Endothelial cell of umbilical vein (primary cell): ENCODE data around the gene SLC25A26. TPM values are rescaled to one million over a fixed set of nuclear protein-coding genes. Genes with fewer than 3 reads are reported as not detected.

Source experiments
- BruUV-seq: library from RNA; stranded (reverse); fragments of 400-500 nt; replicated peaks from 2 replicates; lab custom pipeline; 2021; lab: Mats Ljungman, UMichigan
- CTCF ChIA-PET: fragments of 300-600, 350-600 bp; sonication (Branson Sonifier 250); formaldehyde crosslinking; loops from one replicate; lab custom pipeline; 2021; ENCODE audit warnings: antibody characterized with exemption, inconsistent platforms; lab: Charles Lee
- POLR2A ChIA-PET: fragments of 300-600, 350-600 bp; sonication (Branson Sonifier 250); formaldehyde crosslinking; loops from one replicate; lab custom pipeline; 2021; ENCODE audit warnings: antibody characterized with exemption, inconsistent platforms; lab: Charles Lee
- DNase-seq: peaks from one replicate; pipeline ENCODE4 v3.0.0-alpha.2; 2011; ENCODE audit warnings: low read depth, low spot score
- FAIRE-seq: peaks from 2 replicates; lab custom pipeline; 2011; peaks lifted over from hg19 to GRCh38; lab: Jason Lieb, UNC
- H2AFZ ChIP-seq: 2 replicates; pipeline ENCODE4 v1.6.0; 2012; ENCODE audit warnings: low read depth, low read length, control low read depth, inconsistent platforms
- H3K27ac ChIP-seq: 2 replicates; pipeline ENCODE4 v1.5.1; 2011; ENCODE audit warnings: low read depth, mild to moderate bottlenecking, control low read depth, low read length, moderate library complexity; ENCODE audit not compliant: insufficient read depth
- H3K27me3 ChIP-seq, 2 experiments: 2 replicates each; pipeline versions ENCODE4 v1.6.0 to v1.6.1; 2011; ENCODE audit warnings: low read length in 2 of 2, mixed read lengths in 1 of 2; ENCODE audit not compliant: control insufficient read depth in 2 of 2, insufficient read depth in 2 of 2
- H3K36me3 ChIP-seq, 2 experiments: 2 replicates in 1 of 2; 3 replicates in 1 of 2; pipeline ENCODE4 v1.5.1; 2011; ENCODE audit warnings: low read length in 2 of 2, mild to moderate bottlenecking in 1 of 2, moderate library complexity in 1 of 2; ENCODE audit not compliant: control insufficient read depth in 2 of 2, insufficient read depth in 2 of 2; ENCODE audit errors: extremely low read depth in 1 of 2
- H3K4me1 ChIP-seq: 3 replicates; pipeline ENCODE4 v1.5.1; 2011; ENCODE audit warnings: mild to moderate bottlenecking, low read length; ENCODE audit not compliant: control insufficient read depth, insufficient read depth; ENCODE audit errors: extremely low read depth
- H3K4me2 ChIP-seq: 2 replicates; pipeline ENCODE4 v1.6.1; 2011; ENCODE audit warnings: low read length, control low read depth, mixed read lengths; ENCODE audit not compliant: insufficient read depth
- H3K4me3 ChIP-seq, 3 experiments: fragments of 200-600 bp in 1 of 3; sonication (generic), shearing (Covaris generic) in 1 of 3; replicated peaks in 1 of 3; 2 replicates each; pipeline ENCODE4 v1.5.1; 2011 to 2016; ENCODE audit warnings: control low read depth in 3 of 3, low read length in 3 of 3, mild to moderate bottlenecking in 2 of 3, inconsistent platforms in 1 of 3, low read depth in 1 of 3, moderate library complexity in 1 of 3; ENCODE audit not compliant: insufficient read depth in 1 of 3
- H3K79me2 ChIP-seq: 2 replicates; pipeline ENCODE4 v1.6.0; 2012; ENCODE audit warnings: low read length, inconsistent platforms; ENCODE audit not compliant: control insufficient read depth, insufficient read depth
- H3K9ac ChIP-seq: replicated peaks from 2 replicates; pipeline ENCODE3; 2011; ENCODE audit warnings: low read length, control low read depth; ENCODE audit not compliant: insufficient read depth; ENCODE audit errors: extremely low read depth
- H3K9me1 ChIP-seq: replicated peaks from 3 replicates; pipeline ENCODE4 v1.6.0; 2011; ENCODE audit warnings: mild to moderate bottlenecking, low read length; ENCODE audit not compliant: control insufficient read depth, insufficient read depth; ENCODE audit errors: extremely low read depth
- H3K9me3 ChIP-seq: replicated peaks from 2 replicates; pipeline ENCODE4 v1.5.1; 2012; ENCODE audit warnings: low read length, inconsistent platforms; ENCODE audit not compliant: control insufficient read depth, insufficient read depth
- H4K20me1 ChIP-seq: replicated peaks from 2 replicates; pipeline ENCODE3; 2011; ENCODE audit warnings: mild to moderate bottlenecking, low read length; ENCODE audit not compliant: control insufficient read depth, insufficient read depth; ENCODE audit errors: extremely low read depth
- EZH2 ChIP-seq: IDR thresholded peaks from 2 replicates; pipeline ENCODE4 v1.6.1; 2012; ENCODE audit warnings: borderline replicate concordance, low read depth, mild to moderate bottlenecking, moderate library complexity, low read length, inconsistent platforms; ENCODE audit not compliant: severe bottlenecking
- FOS ChIP-seq: IDR thresholded peaks from 2 replicates; pipeline ENCODE4 v1.6.1; 2011; ENCODE audit warnings: mild to moderate bottlenecking, low read length, moderate library complexity, borderline replicate concordance; ENCODE audit not compliant: insufficient read depth
- GATA2 ChIP-seq: IDR thresholded peaks from 2 replicates; pipeline ENCODE4 v1.7.0; 2011; ENCODE audit warnings: low read depth, mild to moderate bottlenecking, moderate library complexity, mixed read lengths, low read length; ENCODE audit not compliant: insufficient read length, insufficient read depth
- JUN ChIP-seq: IDR thresholded peaks from 2 replicates; pipeline ENCODE4 v1.6.1; 2011; ENCODE audit warnings: borderline replicate concordance, low read depth; ENCODE audit not compliant: insufficient read length, insufficient read depth
- MYC ChIP-seq: IDR thresholded peaks from one replicate; pipeline ENCODE4 v1.6.1; 2011; ENCODE audit warnings: mild to moderate bottlenecking, low read depth, low read length
- POLR2A ChIP-seq: IDR thresholded peaks from 2 replicates; pipeline ENCODE4 v1.6.1; 2012; ENCODE audit warnings: low read depth, mild to moderate bottlenecking, control low read depth, low read length
- POLR2AphosphoS5 ChIP-seq: IDR thresholded peaks from 2 replicates; pipeline ENCODE4 v1.6.1; 2012; ENCODE audit warnings: low read depth, mild to moderate bottlenecking, control low read depth, low read length, moderate library complexity; ENCODE audit not compliant: insufficient read depth
- dilution Hi-C: fragments of 300-500 bp; cut with MboI; formaldehyde crosslinking; loops from one replicate; pipeline ENCODE4 v1.15.0; 2019; ENCODE audit warnings: low sequenced_read_pairs; ENCODE audit not compliant: extremely low pct_ligation_motif_present
- intact Hi-C: fragments of 100-400 bp; cut with micrococcal nuclease; formaldehyde crosslinking; loops from one replicate; pipeline ENCODE4 v1.10.0; 2022
- polyA plus RNA-seq, 4 experiments: library from polyadenylated mRNA; depleted of rRNA in 3 of 4; stranded (reverse) in 3 of 4; unstranded in 1 of 4; fragments of >200 nt; gene quantifications; 2 replicates each; pipeline versions ENCODE4 v1.2.1 to v1.2.3, GENCODE V29; 2011 to 2012; ENCODE audit warnings: missing spikeins in 1 of 4
- total RNA-seq: library from RNA; stranded (reverse); gene quantifications from 2 replicates; pipeline ENCODE4 v1.2.3, GENCODE V29; 2021
- TF ChIP-seq, protein P1 (sequence below): IDR thresholded peaks from 2 replicates; pipeline ENCODE4 v1.6.1; 2011; ENCODE audit not compliant: insufficient read depth, insufficient read length
- TF ChIP-seq, protein P2 (sequence below), 2 donors: IDR thresholded peaks; 1 replicate in 1 of 2; 2 replicates in 1 of 2; pipeline ENCODE4 v1.5.1; 2011; ENCODE audit warnings: low read length in 2 of 2, mild to moderate bottlenecking in 2 of 2, moderate library complexity in 2 of 2, control low read depth in 1 of 2, inconsistent platforms in 1 of 2, low read depth in 1 of 2; ENCODE audit not compliant: insufficient read depth in 1 of 2; ENCODE audit errors: extremely low read depth in 1 of 2

The SLC25A26 gene
- total and polyA plus RNA-seq, 2 donors (not counting 3 experiments of a cell fraction or from before 2014, with no cell fraction given), result 11.8 to 23.5 TPM

DNA sequence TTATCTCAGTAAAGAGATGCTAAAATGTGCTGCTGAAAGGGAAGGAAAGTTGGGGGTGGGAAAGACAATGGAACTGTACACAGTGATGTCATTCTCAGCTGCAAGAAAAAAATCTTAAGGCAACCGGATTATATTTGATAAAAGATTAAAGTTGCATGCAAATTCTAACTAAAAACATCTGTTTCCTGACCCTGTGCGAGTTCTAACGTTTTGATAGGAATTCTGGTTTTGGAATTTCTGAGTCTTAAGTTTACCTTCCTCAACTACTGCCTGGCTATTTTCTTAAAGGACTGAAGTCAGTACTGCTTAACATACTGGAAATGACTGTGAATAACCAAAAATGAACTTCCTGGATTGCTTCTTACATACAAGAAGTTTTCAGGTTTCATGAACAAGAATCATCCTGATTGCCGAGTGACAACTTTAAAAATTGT, 115.5 kb downstream of the SLC25A26 start:
- BruUV-seq, result no TSS peak
- H3K9ac ChIP-seq, result peak overlapping the region; percentile 71
- no peaks in the 10 kb centered on the region for H3K27me3 ChIP-seq
- dilution Hi-C loops, result no loop called here
- no peaks in the 10 kb centered on the region for H3K79me2 ChIP-seq
- H3K9me3 ChIP-seq, result no peaks in the 10 kb centered on the region
- TF ChIP-seq GATA2, result peak; percentile 49
- TF ChIP-seq EZH2, result no peak
- no peak for TF ChIP-seq POLR2A
- TF ChIP-seq, protein P1, sequence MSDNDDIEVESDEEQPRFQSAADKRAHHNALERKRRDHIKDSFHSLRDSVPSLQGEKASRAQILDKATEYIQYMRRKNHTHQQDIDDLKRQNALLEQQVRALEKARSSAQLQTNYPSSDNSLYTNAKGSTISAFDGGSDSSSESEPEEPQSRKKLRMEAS, result no peak
- TF ChIP-seq, protein P2, sequence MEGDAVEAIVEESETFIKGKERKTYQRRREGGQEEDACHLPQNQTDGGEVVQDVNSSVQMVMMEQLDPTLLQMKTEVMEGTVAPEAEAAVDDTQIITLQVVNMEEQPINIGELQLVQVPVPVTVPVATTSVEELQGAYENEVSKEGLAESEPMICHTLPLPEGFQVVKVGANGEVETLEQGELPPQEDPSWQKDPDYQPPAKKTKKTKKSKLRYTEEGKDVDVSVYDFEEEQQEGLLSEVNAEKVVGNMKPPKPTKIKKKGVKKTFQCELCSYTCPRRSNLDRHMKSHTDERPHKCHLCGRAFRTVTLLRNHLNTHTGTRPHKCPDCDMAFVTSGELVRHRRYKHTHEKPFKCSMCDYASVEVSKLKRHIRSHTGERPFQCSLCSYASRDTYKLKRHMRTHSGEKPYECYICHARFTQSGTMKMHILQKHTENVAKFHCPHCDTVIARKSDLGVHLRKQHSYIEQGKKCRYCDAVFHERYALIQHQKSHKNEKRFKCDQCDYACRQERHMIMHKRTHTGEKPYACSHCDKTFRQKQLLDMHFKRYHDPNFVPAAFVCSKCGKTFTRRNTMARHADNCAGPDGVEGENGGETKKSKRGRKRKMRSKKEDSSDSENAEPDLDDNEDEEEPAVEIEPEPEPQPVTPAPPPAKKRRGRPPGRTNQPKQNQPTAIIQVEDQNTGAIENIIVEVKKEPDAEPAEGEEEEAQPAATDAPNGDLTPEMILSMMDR (IDR thresholded peaks at IDR 0.05; ENCODE audit: extremely low read depth in 1 of 2, insufficient read depth in 1 of 2, low read depth in 1 of 2, low read length in 2 of 2), result no peak
- TF ChIP-seq FOS, result peak; percentile 27
- peak; percentile 90 for TF ChIP-seq JUN
- no peak for TF ChIP-seq MYC
- no peak for TF ChIP-seq POLR2AphosphoS5
- peak overlapping the region; percentile 34 for H2AFZ ChIP-seq
- no peaks in the 10 kb centered on the region for H3K36me3 ChIP-seq
- H3K4me3 ChIP-seq, result peak overlapping the region in 1 of 3 experiments; percentile 5
- DNase-seq (peak; percentile 96), FAIRE-seq (peak; percentile 75)
- H3K4me2 ChIP-seq, result peak overlapping the region; percentile 71
- H4K20me1 ChIP-seq, result no peaks in the 10 kb centered on the region
- intact Hi-C loops, result loop anchor here (1.0 to 2.0 kb wide), 4 partner anchors 17 to 164 kb away; partner anchors contain the start of gene LRIG1
- peaks cover 31% of the 10 kb centered on the region for H3K4me1 ChIP-seq
- H3K27ac ChIP-seq, result peak overlapping the region; percentile 85
- no peaks in the 10 kb centered on the region for H3K9me1 ChIP-seq
- POLR2A ChIA-PET, result no interaction called here
- CTCF ChIA-PET, result interaction anchor here (1.3 to 2.1 kb wide), 2 partner anchors 41 to 60 kb away, joined by 6 to 7 read pairs; no protein-coding TSS in a partner anchor
